Measurements from ENCODE around the gene COG3.
"Not testable (repeated sequence)": the region's sequence is repeated elsewhere in the genome, so short reads cannot be mapped to it uniquely, and the experiment has no call there.

GRCh38 chr13:45426056-45426841, 38.5 kb upstream of the COG3 start:
- TF ChIP-seq CTCF (IDR thresholded peaks at IDR 0.05 in 8 of 11, conservative IDR thresholded peaks at IDR 0.05 in 3 of 11); POLR2A (IDR thresholded peaks at IDR 0.05): not testable (repeated sequence)
